IMR-90 (cell line): ENCODE measurements around the gene FMO5. TPM values are rescaled to one million over a fixed set of nuclear protein-coding genes. Genes with fewer than 3 reads are reported as not detected.

ENCODE experiments used
- ATAC-seq: fragments of 200-7000 bp; cut with Tn5 transposase; 2 replicates; pipeline ENCODE4 v1.9.1; 2020; ENCODE audit warnings: low read depth, mild to moderate bottlenecking, moderate library complexity
- BruUV-seq: library from RNA; stranded (reverse); fragments of 400-500 nt; replicated peaks from 2 replicates; lab custom pipeline; 2021; lab: Mats Ljungman, UMichigan
- CTCF ChIA-PET: fragments of 300-600 bp; formaldehyde crosslinking; extraction: SDS; loops from one replicate; lab custom pipeline; 2021; ENCODE audit warnings: antibody characterized with exemption; lab: Yijun Ruan, JAX
- POLR2A ChIA-PET: fragments of 300-600 bp; sonication (Branson Sonifier 250); formaldehyde crosslinking; loops from one replicate; lab custom pipeline; 2022; ENCODE audit warnings: antibody characterized with exemption; ENCODE audit not compliant: unreplicated experiment; lab: Charles Lee
- DNase-seq: peaks from one replicate; pipeline ENCODE4 v3.0.0; 2013
- H2AFZ ChIP-seq: replicated peaks from 2 replicates; pipeline ENCODE3; 2013; ENCODE audit warnings: low read length, mild to moderate bottlenecking; ENCODE audit not compliant: poor library complexity
- H2AK5ac ChIP-seq: 2 replicates; pipeline ENCODE4 v1.6.1; 2013; ENCODE audit warnings: low read depth, low read length, inconsistent platforms
- H2AK9ac ChIP-seq: replicated peaks from 2 replicates; pipeline ENCODE3; 2013; ENCODE audit warnings: mild to moderate bottlenecking, low read depth, low read length, moderate library complexity; ENCODE audit not compliant: poor library complexity
- H2BK120ac ChIP-seq: 2 replicates; pipeline ENCODE4 v1.6.1; 2013; ENCODE audit warnings: low read depth, low read length, inconsistent platforms
- H2BK15ac ChIP-seq: 3 replicates; pipeline ENCODE4 v1.6.1; 2013; ENCODE audit warnings: low read depth, low read length, inconsistent platforms
- H2BK20ac ChIP-seq: 2 replicates; pipeline ENCODE4 v1.6.1; 2013; ENCODE audit warnings: low read depth, mild to moderate bottlenecking, inconsistent platforms, low read length, moderate library complexity
- H2BK5ac ChIP-seq: 2 replicates; pipeline ENCODE4 v1.6.1; 2013; ENCODE audit warnings: mild to moderate bottlenecking, low read depth, low read length, inconsistent platforms; ENCODE audit not compliant: poor library complexity, severe bottlenecking
- H3K14ac ChIP-seq: replicated peaks from 2 replicates; pipeline ENCODE4 v1.6.1; 2013; ENCODE audit warnings: low read depth, low read length, inconsistent platforms
- H3K18ac ChIP-seq: 2 replicates; pipeline ENCODE4 v1.6.1; 2013; ENCODE audit warnings: low read depth, low read length, control low read depth
- H3K23ac ChIP-seq: 2 replicates; pipeline ENCODE4 v1.6.1; 2013; ENCODE audit warnings: low read depth, low read length, inconsistent platforms
- H3K27ac ChIP-seq: 2 replicates; pipeline ENCODE4 v1.5.1; 2013; ENCODE audit warnings: mild to moderate bottlenecking, control low read depth, low read length; ENCODE audit not compliant: insufficient read depth
- H3K27me3 ChIP-seq: 2 replicates; pipeline ENCODE4 v1.6.1; 2013; ENCODE audit warnings: low read length; ENCODE audit not compliant: control insufficient read depth, insufficient read depth
- H3K36me3 ChIP-seq: 2 replicates; pipeline ENCODE4 v1.6.1; 2013; ENCODE audit warnings: low read length, mixed read lengths; ENCODE audit not compliant: control insufficient read depth, insufficient read depth
- H3K4ac ChIP-seq: 2 replicates; pipeline ENCODE4 v1.6.1; 2013; ENCODE audit warnings: low read depth, low read length, inconsistent platforms
- H3K4me1 ChIP-seq: 2 replicates; pipeline ENCODE4 v1.6.1; 2013; ENCODE audit warnings: low read length, mixed read lengths; ENCODE audit not compliant: control insufficient read depth, insufficient read depth
- H3K4me2 ChIP-seq: 2 replicates; pipeline ENCODE4 v1.6.1; 2013; ENCODE audit warnings: low read depth, mild to moderate bottlenecking, control low read depth, low read length, moderate library complexity
- H3K4me3 ChIP-seq: 2 replicates; pipeline ENCODE4 v1.5.1; 2013; ENCODE audit warnings: low read depth, mild to moderate bottlenecking, control low read depth, low read length, moderate library complexity; ENCODE audit not compliant: insufficient read depth
- H3K56ac ChIP-seq: 2 replicates; pipeline ENCODE4 v1.6.1; 2013; ENCODE audit warnings: low read length, inconsistent platforms; ENCODE audit not compliant: insufficient read depth; ENCODE audit errors: extremely low read depth
- H3K79me1 ChIP-seq, 2 experiments: 2 replicates each; pipeline ENCODE4 v1.6.1; 2013; ENCODE audit warnings: low read length in 2 of 2, inconsistent platforms in 1 of 2, low read depth in 1 of 2
- H3K9ac ChIP-seq: 2 replicates; pipeline ENCODE4 v1.6.1; 2013; ENCODE audit warnings: low read depth, low read length, control low read depth
- H3K9me1 ChIP-seq: 2 replicates; pipeline ENCODE4 v1.6.1; 2013; ENCODE audit warnings: low read length, inconsistent platforms; ENCODE audit not compliant: insufficient read depth
- H3K9me3 ChIP-seq: 2 replicates; pipeline ENCODE4 v1.6.1; 2013; ENCODE audit warnings: low read length; ENCODE audit not compliant: control insufficient read depth, insufficient read depth
- H4K20me1 ChIP-seq: 2 replicates; pipeline ENCODE4 v1.6.1; 2013; ENCODE audit warnings: low read length, inconsistent platforms; ENCODE audit not compliant: insufficient read depth
- H4K5ac ChIP-seq: 2 replicates; pipeline ENCODE4 v1.6.1; 2013; ENCODE audit warnings: mild to moderate bottlenecking, low read depth, low read length, control low read depth
- H4K8ac ChIP-seq, 2 experiments: 2 replicates each; pipeline ENCODE4 v1.6.1; 2013; ENCODE audit warnings: low read depth in 2 of 2, low read length in 2 of 2, control low read depth in 1 of 2, inconsistent platforms in 1 of 2
- H4K91ac ChIP-seq: 2 replicates; pipeline ENCODE4 v1.6.1; 2013; ENCODE audit warnings: low read depth, low read length, inconsistent platforms; ENCODE audit not compliant: insufficient read depth
- BHLHE40 ChIP-seq: fragments of 150-350 bp; IDR thresholded peaks from 2 replicates; pipeline ENCODE4 v1.6.1; 2016; ENCODE audit warnings: mild to moderate bottlenecking, low read depth, low read length
- CEBPB ChIP-seq: IDR thresholded peaks from 2 replicates; pipeline ENCODE4 v1.6.1; 2012; ENCODE audit warnings: low read depth, low read length, improper control_type of control experiment
- FOS ChIP-seq: fragments of 150-350 bp; IDR thresholded peaks from 2 replicates; pipeline ENCODE4 v1.6.1; 2016; ENCODE audit warnings: low read depth, low read length
- MAFK ChIP-seq: IDR thresholded peaks from 2 replicates; pipeline ENCODE4 v1.6.1; 2012; ENCODE audit warnings: low read depth, low read length, improper control_type of control experiment
- WGBS, 2 experiments: methylation state at CpG; one replicate each; pipeline versions ENCODE4 v1.1.5 to v1.1.7; 2013; ENCODE audit warnings: missing lambda C conversion rate in 2 of 2; ENCODE audit not compliant: insufficient read length in 1 of 2; ENCODE audit errors: extremely low coverage in 2 of 2; 5-methylcytosine and 5-hydroxymethylcytosine counted together
- dilution Hi-C: fragments of 300-500 bp; cut with HindIII; formaldehyde crosslinking; loops from one replicate; pipeline ENCODE4 v1.14.3; 2018; ENCODE audit warnings: low sequenced_read_pairs; ENCODE audit not compliant: unreplicated experiment
- in situ Hi-C: fragments of 300-500 bp; cut with MboI; formaldehyde crosslinking; loops from 3 replicates; pipeline ENCODE4 v1.14.3; 2019; ENCODE audit warnings: low sequenced_read_pairs, inconsistent platforms, mixed read lengths
- intact Hi-C: fragments of 100-400 bp; cut with micrococcal nuclease; formaldehyde crosslinking; loops from 2 replicates; pipeline ENCODE4 v1.10.0; 2022
- polyA plus RNA-seq, 3 experiments: library from polyadenylated mRNA; depleted of rRNA; stranded (reverse); fragments of >200 nt; gene quantifications; 2 replicates each; pipeline ENCODE4 v1.2.3, GENCODE V29; 2012; ENCODE audit warnings: low replicate concordance in 1 of 3
- total RNA-seq: library from RNA; depleted of rRNA; stranded (reverse); fragments of >200 nt; gene quantifications from 2 replicates; pipeline ENCODE4 v1.2.3, GENCODE V29; 2012

Gene FMO5
- total and polyA plus RNA-seq, 2 of the 4 experiments (the other 2 are of a cell fraction) = 0.36 to 0.51 TPM

DNA sequence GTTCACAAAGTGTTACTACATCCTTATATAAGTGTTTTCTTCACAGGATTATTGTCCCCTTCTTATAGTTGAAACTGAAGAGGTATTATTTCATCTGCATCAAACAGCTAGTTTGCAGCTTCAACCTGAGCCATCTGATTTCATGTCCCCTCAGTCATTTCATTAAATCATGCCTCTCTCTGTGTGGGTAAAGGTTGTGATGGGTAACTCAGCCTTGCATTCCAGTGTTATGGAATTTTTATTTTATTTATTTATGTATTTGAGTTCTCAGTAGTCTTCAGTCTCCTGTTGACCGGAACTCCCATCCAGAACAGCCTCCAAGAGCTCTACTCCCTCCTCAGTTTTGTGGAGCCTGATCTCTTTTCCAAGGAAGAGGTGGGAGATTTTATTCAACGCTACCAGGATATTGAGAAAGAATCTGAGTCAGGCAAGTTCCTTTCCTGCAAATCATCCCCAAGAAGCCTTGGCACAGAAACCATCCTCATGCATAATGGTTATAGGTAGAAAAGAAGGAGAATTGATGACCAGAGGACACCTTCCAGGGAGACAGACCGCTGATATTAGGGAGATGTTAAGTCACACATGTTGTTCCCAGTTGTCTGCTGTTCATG is 39.1 kb upstream of the FMO5 start:
- Histone ChIP-seq H2AK5ac (no peak overlapping the region), H3K27ac (no peak overlapping the region; the same call in 1 of the 2 replicates), H4K8ac (no peak overlapping the region; a peak in 1 of 4 replicates), H4K5ac (no peak overlapping the region), H3K4me1 (peaks cover 4% of the 10 kb centered on the region; the same call in 1 of the 2 replicates), H2BK20ac (no peak overlapping the region), H3K56ac (no peak overlapping the region), H3K9ac (no peak overlapping the region), H4K20me1 (no peaks in the 10 kb centered on the region), H2BK15ac (no peak overlapping the region), H3K23ac (no peak overlapping the region; the same call in 1 of the 2 replicates), H3K4ac (no peak overlapping the region), H3K4me3 (no peak overlapping the region), H3K36me3 (peaks cover 15% of the 10 kb centered on the region), H3K79me1 (peaks cover 4 to 8% of the 10 kb centered on the region in 2 experiments; a peak in 2 of 4 replicates), H3K27me3 (no peaks in the 10 kb centered on the region), H2AFZ (no peak overlapping the region), H3K18ac (no peak overlapping the region; the same call in 1 of the 2 replicates), H3K9me3 (no peaks in the 10 kb centered on the region), H3K4me2 (no peak overlapping the region; the same call in 1 of the 2 replicates), H3K14ac (no peak overlapping the region; the same call in 1 of the 2 replicates), H2BK120ac (no peak overlapping the region), H2BK5ac (peak overlapping the region; percentile 75), H2AK9ac (no peak overlapping the region), H3K9me1 (no peaks in the 10 kb centered on the region), H4K91ac (no peak overlapping the region)
- no TSS peak for BruUV-seq
- dilution Hi-C loops (no loop called here), in situ Hi-C loops (no loop called here), intact Hi-C loops (loop anchor here (5.0 kb wide), 1 partner anchor 33 kb away; no protein-coding TSS in a partner anchor)
- no CpG with 5 or more reads among the region's 3 CpGs for WGBS, 2 experiments
- peak; percentile 82 for DNase-seq
- TF ChIP-seq BHLHE40 (no peak), CEBPB (peak; percentile 87), FOS (peak; percentile 74), MAFK (0 out of 2 replicates have a peak, but pooled peaks have one; percentile 15)
- ChIA-PET POLR2A (no interaction called here), CTCF (interaction anchor here (0.5 to 0.6 kb wide), 2 partner anchors 23 to 47 kb away, joined by 3 read pairs; no protein-coding TSS in a partner anchor)
- ATAC-seq = peak; percentile 86
